GM21423 (cell line): ENCODE results near the gene MRPL1.
A peak's percentile ranks its signal among the peaks of the same experiment; 100 is the strongest.
"Not testable (repeated sequence)": the region's sequence is repeated elsewhere in the genome, so short reads cannot be mapped to it uniquely, and the experiment has no call there.

Experiments
- ATAC-seq: cut with Tn5 transposase; IDR thresholded peaks from one replicate; pipeline ENCODE4 v1.9.1; 2021; ENCODE audit warnings: mild to moderate bottlenecking, moderate library complexity; ENCODE audit not compliant: unreplicated experiment

Gene MRPL1

GRCh38 chr4:77911842-77912450, 49.3 kb downstream of the MRPL1 start:
- peak; percentile 78 for ATAC-seq

GRCh38 chr4:77913348-77913747, 50.7 kb downstream of the MRPL1 start:
- no peak for ATAC-seq

- no peak for ATAC-seq
These were observed 54.4 kb downstream of the MRPL1 start for GRCh38 chr4:77917075-77917474.

GRCh38 chr4:77917601-77918000, 55.0 kb downstream of the MRPL1 start:
- no peak for ATAC-seq

- no peak for ATAC-seq
These were observed 57.7 kb downstream of the MRPL1 start for GRCh38 chr4:77920371-77920770.

- no peak for ATAC-seq
These were observed 59.1 kb downstream of the MRPL1 start for GRCh38 chr4:77921701-77922100.

GRCh38 chr4:77922158-77923094, 59.8 kb downstream of the MRPL1 start:
- ATAC-seq: no peak

- ATAC-seq: no peak
These were observed 65.6 kb downstream of the MRPL1 start for GRCh38 chr4:77927991-77928925.

GRCh38 chr4:77930154-77930639, 67.6 kb downstream of the MRPL1 start:
- ATAC-seq: no peak

GRCh38 chr4:77930876-77931275, 68.2 kb downstream of the MRPL1 start:
- ATAC-seq: no peak

GRCh38 chr4:77931452-77932135, 69.0 kb downstream of the MRPL1 start:
- ATAC-seq: no peak

- no peak for ATAC-seq
These were observed 75.9 kb downstream of the MRPL1 start for GRCh38 chr4:77938560-77938959.

GRCh38 chr4:77945929-77946328, 83.3 kb downstream of the MRPL1 start:
- not testable (repeated sequence) for ATAC-seq

GRCh38 chr4:77950203-77950602, 87.6 kb downstream of the MRPL1 start:
- ATAC-seq: no peak

- no peak for ATAC-seq
These were observed 89.8 kb downstream of the MRPL1 start for GRCh38 chr4:77952457-77952856.

GRCh38 chr4:77954690-77955089, 92.1 kb downstream of the MRPL1 start:
- ATAC-seq: no peak

GRCh38 chr4:77956917-77957316, 94.3 kb downstream of the MRPL1 start:
- no peak for ATAC-seq

- ATAC-seq: no peak
These were observed 96.3 kb downstream of the MRPL1 start for GRCh38 chr4:77958897-77959296.

- no peak for ATAC-seq
These were observed 97.1 kb downstream of the MRPL1 start for GRCh38 chr4:77959566-77960338.

- ATAC-seq: no peak
These were observed 97.7 kb downstream of the MRPL1 start for GRCh38 chr4:77960367-77960766.
